Vagina (tissue), 2 donors: Measurements from ENCODE around the gene LZTR1.

Experiments used
- POLR2A ChIP-seq, 2 donors: fragments of 450-650 bp; IDR thresholded peaks; one replicate each; pipeline ENCODE4 v1.6.1; 2017; ENCODE audit warnings: antibody characterized with exemption in 2 of 2, mild to moderate bottlenecking in 2 of 2, moderate library complexity in 2 of 2
- TF ChIP-seq, protein P1 (sequence below), 3 experiments: fragments of 450-650 bp in 2 of 3; fragments of 200-600 bp in 1 of 3; sonication (generic) in 1 of 3; IDR thresholded peaks; one replicate each; pipeline ENCODE4 v1.5.1; 2017 to 2019; ENCODE audit warnings: antibody characterized with exemption in 3 of 3, mild to moderate bottlenecking in 2 of 3, moderate library complexity in 2 of 3

DNA sequence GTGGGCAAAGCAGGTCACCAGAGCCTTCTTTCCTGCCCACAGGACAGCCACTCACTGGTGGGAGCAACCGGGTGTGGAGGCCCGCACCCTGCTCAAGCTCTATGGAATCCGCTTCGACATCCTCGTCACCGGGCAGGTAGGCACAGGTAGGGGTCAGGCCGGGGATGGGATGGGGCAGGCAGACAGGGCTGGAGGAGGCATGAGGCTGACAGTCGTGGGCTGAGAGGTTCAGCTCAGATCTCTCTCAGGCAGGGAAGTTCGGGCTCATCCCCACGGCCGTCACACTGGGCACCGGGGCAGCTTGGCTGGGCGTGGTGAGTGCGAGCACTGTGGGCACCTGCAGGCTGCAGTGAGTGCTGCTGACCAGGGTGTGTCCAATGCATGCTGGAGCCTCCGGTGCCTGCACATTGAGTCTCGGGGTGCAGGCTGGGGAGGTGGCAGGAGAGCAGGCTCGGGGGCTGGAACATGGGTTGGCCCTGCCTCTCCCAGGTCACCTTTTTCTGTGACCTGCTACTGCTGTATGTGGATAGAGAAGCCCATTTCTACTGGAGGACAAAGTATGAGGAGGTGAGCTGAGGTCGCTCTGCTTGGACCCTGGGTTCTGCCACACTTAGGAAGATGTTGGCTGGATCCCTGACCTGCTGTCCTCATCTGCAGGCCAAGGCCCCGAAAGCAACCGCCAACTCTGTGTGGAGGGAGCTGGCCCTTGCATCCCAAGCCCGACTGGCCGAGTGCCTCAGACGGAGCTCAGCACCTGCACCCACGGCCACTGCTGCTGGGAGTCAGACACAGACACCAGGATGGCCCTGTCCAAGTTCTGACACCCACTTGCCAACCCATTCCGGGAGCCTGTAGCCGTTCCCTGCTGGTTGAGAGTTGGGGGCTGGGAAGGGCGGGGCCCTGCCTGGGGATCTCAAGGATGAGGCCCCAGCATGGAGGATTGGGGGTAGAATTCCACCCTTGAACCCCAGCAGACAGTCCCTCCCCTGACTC lies 44.0 kb downstream of the LZTR1 start:
- TF ChIP-seq, protein P1, sequence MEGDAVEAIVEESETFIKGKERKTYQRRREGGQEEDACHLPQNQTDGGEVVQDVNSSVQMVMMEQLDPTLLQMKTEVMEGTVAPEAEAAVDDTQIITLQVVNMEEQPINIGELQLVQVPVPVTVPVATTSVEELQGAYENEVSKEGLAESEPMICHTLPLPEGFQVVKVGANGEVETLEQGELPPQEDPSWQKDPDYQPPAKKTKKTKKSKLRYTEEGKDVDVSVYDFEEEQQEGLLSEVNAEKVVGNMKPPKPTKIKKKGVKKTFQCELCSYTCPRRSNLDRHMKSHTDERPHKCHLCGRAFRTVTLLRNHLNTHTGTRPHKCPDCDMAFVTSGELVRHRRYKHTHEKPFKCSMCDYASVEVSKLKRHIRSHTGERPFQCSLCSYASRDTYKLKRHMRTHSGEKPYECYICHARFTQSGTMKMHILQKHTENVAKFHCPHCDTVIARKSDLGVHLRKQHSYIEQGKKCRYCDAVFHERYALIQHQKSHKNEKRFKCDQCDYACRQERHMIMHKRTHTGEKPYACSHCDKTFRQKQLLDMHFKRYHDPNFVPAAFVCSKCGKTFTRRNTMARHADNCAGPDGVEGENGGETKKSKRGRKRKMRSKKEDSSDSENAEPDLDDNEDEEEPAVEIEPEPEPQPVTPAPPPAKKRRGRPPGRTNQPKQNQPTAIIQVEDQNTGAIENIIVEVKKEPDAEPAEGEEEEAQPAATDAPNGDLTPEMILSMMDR (IDR thresholded peaks at IDR 0.05) = no peak
- TF ChIP-seq POLR2A (IDR thresholded peaks at IDR 0.05) = no peak
